Embryonic facial prominence (tissue), 1 donor: ENCODE measurements around the gene C21orf91.
A peak's percentile ranks its signal among the peaks of the same experiment; 100 is the strongest.

Experiments
- DNase-seq: peaks from one replicate; pipeline ENCODE4 v3.0.0-alpha.2; 2016; ENCODE audit errors: extremely low spot score

C21orf91 gene

DNA sequence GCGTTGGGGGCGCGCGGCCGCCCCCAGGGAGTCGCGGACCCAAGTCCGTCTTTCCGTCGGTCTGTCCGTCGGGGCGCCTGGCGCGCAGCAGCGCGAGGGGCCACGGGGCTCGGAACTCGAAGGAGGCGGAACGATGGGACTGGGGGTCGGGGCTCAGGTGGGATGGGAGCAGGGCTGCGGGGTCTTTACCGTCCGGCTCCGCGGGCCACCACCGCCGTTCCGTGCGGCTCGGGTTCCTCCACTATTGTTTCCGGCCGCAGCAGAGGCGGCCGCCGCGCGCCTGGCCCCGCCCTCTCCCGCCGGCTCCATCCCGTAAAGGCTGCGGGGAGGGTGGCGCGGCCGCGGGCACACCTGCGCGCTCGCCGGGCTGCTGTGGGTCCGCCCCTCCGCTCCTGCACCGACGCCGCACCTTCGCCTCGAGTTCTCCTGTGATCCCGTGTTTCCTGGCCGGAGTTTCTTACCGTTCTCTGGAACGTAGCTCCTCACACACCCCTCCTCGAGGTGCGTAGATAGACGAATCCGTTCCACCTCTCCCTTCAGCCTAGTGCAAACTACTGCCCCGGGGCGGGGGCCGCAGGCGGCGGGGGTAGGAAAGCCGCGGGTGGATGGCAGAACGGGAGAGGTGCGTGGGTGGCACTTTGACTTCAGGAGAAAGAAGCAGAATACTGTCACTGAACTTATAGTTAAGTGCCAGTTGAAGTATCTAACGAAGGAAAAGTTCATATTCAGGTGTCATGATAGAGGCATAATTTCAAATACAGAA is at the start of gene C21orf91:
TSS of gene C21orf91 (minus strand) at position 243 of the 763 bp plus-strand sequence. CDS start 1,038 bp downstream, outside the sequence.
- peak; percentile 78 for DNase-seq

DNA sequence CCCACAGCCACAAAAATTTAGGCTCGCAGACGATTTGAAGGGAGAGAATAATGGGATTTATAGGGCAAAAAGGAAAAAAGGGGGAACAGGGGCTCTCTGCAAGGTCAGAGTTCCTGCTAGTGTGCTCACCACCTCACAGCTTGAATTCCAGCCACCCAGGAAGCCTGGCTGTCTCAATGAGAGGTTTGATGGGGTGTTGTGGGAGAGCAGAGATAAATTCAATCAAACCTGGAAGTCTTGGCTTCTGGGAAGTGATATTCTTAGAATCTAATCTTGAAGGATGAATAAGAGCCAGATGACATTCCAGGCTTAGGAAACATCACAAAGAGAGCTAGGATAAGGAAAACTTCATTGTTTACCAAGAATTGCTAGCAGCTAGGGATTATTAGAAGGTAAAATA is 47.4 kb upstream of the C21orf91 start:
- no peak for DNase-seq

DNA sequence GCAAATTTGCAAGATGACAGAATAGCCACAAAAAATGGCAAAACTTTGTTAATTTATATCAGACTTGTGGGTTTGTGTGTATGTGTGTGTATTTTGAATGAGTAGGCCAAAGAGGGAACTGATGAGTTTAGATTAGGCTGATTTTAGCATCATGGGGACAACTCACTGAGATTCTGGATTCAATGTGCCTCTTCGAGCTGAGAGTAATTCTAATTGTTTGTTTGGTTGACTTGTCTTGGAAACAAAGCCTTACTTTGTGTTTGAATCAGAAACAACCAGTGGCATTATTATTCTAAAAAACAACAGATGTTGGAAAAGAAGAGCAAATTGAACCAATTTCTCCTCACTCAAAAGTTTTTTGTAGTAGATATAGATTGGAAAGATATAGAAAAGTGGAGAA is 40.5 kb upstream of the C21orf91 start:
- DNase-seq = no peak

DNA sequence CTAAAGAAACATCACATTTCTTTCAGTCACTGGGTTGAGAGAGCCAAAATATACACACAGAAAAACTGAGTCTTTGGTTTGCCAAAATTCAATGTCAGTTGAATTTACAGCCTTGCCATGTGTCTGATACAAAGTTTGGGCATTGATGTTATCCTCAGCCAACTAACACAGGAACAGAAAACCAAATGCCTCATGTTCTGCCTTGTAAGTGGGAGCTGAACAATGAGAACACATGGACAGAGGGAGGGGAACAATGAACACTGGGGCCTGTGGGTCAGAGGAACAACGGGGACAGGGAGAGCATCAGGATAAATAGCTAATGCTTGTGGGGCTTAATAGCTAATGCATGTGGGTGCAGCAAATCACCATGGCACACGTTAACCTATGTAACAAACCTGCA is 39.6 kb upstream of the C21orf91 start:
- no peak for DNase-seq

DNA sequence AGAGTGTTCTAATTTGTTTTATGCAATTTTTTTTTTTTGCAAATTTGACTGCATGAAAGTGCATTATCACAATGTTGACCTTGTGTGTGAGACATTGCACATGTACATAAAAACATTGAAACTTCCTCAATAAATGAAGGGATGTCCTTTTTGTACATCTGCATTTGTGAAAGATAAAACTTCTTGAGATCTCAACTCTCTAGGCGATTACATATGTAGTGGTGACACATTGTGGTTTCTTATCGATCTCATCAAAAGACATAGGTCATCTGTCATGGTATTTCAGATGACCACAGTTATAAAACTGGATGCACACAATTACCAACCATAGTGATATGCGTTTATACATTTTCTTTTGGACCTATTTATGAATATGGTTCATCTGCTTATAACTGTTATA is 35.6 kb upstream of the C21orf91 start:
- DNase-seq = no peak

DNA sequence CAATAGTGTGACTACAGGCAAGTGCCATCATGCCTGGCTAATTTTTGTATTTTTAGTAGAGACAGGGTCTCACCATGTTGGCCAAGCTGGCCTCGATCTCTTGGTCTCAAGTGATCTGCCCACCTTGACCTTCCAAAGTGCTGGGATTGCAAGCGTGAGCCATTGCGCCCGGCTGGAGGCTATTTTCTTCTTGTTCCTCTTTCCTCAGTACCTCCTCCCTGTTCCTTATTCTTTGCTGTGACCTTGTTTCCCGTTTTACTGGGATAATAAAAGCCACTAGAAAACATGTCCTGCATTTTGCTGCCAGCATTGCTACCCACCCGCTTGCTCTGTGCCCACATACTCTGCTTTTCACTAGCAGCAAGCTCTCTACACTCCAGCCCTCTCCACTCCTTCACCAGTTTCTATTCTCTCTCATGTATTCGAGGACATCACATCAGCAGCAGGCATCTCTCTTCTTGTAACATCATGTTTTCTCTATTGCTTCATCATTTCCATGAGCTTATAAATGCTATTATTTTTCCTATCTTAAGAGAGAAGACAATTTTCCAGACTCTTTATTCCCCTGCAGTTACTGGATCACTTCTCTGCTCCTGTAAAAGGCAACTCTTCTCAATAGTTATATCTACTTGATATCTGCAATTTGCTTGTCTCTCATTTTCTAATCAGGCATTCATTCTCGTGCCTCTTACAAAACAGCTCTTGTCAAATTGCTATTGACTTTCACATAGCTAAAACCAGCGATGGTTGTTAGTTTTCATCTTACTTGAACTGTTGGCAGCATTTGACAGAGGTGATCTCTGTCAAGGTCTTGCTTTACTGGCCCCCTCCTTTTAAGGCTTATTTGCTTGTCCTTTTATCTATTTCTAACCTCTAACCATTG is 34.5 kb upstream of the C21orf91 start:
- DNase-seq = no peak

DNA sequence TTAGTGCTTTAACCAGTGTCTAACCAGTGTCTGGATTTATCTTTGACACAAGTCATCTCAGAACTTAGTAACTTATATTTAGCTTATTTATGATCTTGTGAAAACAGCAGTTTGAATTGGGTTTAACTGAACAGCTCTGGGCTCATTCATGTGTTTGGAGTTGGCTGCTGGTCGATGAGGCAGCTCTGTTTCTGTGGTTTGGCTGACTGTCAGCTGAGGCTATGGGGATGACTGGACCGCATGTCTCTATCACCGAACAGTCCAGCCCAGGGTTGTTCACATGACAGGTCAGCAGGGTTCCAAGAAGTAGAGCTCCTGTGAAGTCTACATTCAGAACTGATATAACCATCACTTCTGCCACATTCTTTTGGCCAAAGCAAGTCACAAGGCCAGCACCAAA is 29.1 kb upstream of the C21orf91 start:
- DNase-seq = no peak

DNA sequence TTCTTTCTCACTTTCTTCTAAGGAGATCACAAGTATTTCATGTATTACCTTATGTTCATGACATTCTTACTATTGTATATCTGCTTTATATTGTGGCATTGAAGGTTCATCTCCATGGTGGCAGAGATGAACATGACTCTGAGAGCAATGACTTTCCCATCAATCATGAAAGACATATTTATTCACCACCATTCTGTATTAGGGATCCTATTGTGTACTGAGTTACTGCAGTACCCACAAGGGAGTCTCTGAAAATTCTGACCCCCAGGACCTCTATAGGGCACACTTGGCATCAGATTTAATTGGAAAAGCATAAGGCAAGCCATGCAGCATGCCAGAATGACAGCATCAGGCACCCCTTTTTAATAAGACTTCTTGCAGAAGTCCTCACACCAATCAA is 21.9 kb upstream of the C21orf91 start:
- no peak for DNase-seq

DNA sequence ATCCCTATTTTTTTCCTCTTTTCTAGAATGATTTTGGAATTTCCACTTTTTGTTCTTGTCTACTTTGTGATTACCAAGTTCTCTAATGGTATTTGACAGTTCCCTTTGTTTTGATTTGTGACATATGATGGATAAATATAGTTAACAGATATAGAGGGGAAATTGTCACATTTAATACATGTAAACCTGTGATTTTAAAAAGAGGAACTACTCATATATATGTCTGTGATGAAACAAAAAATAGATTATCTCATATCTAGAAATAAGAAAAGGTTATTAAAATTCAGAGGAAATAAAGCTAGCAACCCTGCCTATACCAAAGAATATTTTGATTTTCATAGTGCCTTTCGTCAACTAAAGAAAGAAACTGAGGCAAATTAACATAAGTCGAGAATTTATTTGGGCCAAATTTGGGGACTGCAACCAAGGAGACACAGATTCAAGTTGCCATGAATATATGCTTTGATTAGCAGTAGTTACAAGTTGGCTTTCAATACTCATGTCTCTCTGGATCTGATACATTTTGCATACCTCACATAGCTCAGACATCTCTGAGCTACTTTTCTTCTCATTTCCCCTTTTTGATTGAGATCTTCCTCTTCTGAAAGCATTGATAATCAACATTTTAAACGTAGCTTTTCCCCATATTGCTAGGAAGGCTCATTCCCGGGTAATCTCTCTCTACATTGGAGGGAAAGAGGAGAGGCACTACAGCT is 15.6 kb upstream of the C21orf91 start:
- no peak for DNase-seq

DNA sequence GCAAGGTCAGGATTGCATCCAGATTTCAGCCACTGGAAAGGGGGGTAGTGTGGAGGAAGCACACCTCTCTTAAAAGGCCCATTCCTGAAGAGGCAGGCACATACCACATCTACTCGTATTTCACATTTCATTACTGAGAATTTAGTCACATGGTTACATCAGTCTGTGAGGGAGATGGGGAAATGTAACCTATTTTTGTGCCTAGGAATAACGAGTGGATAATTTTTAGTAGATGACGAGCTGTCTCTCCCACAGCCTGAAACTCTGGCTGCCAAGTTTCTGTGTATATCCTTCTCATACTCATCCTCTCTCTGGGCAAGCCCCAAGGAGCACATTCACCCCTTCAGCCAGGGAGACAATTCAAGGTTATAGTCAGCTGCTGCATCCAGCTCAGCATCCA is 10.3 kb upstream of the C21orf91 start:
- DNase-seq = no peak

DNA sequence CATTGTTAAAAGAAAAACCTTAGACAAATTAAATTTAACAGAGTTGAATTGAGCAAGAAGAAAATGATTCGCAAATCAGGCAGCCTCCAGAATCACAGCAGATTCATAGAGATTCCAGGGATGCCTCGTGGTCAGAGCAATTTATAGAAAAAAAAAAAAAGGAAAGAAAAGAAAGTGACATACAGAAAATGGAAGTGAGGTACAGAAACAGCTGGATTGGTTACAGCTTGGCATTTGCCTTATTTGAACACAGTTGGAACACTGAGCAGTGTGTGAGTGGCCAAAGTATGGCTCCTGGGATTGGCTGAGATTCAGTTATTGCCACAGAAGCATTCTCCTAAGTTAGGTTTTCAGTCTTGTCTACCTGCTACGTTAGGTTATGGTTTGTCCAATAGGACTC is 9.1 kb upstream of the C21orf91 start:
- no peak for DNase-seq

DNA sequence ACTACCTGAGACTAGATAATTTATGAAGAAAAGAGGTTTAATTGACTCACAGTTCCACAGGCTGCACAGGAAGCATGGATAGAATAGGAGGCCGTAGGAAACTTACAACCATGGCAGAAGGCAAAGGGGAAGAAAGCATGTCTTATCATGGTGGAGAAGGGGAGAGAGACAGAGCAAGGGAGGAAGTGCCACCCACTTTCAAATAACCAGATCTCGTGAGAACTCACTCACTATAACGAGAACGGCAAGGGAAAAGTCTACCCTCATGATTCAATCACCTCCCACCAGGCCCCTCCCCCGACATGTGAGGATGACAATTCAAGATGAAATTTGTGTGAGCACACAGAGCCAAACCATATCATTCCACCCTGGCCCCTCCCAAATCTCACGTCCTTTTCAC is 4.7 kb upstream of the C21orf91 start:
- no peak for DNase-seq

DNA sequence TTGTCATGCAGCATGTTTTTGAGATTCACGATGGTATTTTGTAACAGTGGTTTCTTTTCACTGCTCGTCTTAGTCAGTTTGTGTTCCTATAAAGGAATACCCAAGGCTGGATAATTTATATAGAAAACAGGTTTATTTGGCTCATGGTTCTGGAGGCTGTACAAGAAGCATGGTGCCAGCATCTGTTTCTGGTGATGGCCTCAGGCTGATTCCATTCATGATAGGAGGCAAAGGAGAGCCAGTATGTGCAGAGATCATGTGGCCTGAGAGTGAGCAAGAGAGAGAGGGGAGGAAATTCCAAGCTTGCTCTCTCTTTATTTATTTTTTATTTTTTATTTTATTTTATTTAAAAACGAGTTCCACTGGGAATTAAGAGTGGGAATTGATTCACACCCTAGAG is 2.0 kb upstream of the C21orf91 start:
- DNase-seq = no peak

DNA sequence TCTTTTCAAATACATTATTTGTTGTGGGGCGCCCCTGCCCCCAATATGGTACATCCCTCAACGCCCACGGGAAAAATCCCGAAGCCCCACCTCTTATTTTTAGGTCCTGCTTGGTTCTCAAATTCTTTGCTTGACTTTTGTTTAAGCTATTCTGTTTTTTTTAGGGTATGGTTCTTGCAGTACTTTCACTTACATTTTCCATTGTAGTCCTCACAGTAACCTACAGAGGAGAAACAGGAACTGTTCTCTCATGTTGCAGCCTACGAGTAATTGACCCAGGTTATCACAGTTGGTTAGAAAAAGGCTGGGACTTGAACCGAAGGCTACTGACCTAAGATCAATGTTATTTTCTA is 697 bp upstream of the C21orf91 start:
- DNase-seq = no peak

DNA sequence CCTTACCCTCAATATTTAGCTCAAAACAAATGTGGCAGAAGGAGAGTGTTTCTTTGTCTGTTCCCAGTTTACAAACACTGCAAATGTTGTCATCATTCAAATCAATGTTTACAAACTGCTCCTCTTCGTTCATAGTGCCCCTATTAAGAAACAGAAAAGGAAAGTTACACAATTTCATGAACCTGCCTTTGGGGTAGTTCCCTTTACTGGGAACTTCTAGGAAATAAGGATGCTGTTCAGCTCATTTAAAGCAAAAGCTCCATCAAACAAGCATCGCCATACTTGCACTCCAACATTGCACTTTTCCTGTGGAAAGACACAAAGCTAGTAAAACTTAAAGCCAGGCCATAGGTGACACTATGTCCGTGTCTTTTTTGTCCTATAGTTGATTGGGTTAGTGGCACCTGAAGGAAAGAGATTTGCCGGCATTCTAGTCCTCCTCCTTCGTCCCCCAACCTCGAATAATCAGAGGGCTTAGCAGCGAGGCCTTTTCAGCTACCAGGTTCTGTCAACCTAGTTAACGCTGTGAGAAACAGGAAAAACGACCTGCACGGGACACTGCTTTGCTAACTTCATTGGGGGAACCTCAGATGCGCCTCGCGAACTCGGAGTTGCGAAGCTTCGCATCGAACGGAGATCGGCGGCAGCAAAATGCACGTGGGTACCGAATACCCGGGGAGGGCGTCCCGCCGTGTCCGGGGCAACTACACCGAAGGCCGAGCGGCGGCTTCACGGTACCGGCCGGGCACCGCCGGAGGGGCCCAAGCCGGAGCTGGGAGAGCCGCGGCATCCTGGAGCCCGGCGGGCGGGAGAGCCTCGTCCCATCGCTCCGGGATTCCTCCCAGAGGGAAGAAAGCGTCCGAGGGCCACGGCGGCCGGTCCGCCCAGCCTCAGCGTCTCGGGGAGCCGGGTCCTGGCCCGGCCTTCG is 706 bp downstream of the C21orf91 start:
- no peak for DNase-seq

DNA sequence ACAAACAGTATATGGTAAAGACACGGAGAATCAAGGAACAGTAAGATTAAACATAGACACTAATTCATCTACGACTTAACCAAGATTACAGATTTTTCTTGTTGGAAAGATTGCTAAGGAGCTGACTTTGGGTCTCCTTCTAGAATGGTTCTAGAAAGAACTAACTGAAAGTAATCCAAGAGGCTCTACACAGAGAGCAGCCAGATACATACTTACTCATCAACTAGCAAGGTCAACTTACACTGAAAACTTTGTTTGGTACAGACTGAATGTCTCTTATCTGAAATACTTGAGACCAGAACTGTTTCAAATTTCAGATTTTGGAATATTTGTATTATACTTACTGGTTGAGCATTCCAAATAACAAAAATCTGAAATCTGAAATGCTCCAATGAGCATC is 5.8 kb downstream of the C21orf91 start:
- no peak for DNase-seq

DNA sequence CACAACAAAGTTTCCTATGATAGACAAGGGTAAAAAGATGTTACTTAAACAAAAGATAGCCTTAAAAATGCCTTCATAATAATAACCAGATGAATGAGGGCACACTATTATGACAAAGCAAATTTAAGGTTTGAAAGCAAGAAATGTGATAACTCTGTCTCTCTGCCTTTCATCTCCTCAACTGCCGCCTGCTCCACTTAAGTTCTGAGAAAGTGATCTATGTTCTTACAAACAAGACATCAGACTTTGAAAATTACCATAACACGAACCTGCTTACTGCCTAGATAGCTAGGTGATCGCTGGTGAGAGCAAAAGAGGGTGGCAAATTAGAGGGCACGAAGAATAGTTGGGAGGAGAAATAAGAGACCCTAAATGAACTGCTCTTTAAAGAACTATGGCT is 13.2 kb downstream of the C21orf91 start:
- no peak for DNase-seq

DNA sequence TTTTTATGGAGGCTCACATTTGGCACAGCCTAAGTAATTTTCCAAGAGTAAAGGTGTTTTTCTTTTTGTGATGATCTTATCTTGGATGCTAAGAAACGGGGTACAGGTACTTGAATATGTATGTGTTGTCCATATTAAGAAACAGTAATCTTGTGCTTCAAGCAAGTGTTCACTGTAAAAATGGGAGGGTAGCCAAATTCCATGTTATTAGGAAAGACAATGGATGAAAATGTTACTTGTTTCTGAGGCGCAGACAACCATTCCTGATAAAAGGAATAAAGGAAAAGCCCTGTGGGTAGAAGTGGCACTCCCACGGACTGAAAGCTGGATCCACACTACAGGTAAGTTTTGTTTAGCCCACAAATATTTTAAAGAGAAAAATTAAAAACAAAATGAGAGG is 15.6 kb downstream of the C21orf91 start:
- DNase-seq = no peak

DNA sequence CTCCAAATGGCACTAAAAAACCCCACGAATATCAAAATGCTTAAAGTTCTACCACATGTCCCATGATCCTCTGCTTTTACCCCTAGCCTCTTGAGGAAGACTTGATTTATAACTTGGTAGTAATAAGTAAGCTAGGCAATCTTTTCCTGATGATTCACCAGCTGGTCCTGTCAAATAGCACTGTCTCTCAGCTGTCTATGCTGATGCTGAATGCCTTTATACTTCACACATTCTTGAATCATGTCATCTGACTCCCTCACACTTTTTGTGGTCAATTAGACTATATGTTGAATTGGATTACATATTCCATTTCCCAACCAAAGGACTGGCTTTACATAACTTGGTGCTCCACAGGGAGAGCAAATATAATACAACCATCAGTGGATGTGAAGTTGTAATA is 16.6 kb downstream of the C21orf91 start:
- DNase-seq = no peak

DNA sequence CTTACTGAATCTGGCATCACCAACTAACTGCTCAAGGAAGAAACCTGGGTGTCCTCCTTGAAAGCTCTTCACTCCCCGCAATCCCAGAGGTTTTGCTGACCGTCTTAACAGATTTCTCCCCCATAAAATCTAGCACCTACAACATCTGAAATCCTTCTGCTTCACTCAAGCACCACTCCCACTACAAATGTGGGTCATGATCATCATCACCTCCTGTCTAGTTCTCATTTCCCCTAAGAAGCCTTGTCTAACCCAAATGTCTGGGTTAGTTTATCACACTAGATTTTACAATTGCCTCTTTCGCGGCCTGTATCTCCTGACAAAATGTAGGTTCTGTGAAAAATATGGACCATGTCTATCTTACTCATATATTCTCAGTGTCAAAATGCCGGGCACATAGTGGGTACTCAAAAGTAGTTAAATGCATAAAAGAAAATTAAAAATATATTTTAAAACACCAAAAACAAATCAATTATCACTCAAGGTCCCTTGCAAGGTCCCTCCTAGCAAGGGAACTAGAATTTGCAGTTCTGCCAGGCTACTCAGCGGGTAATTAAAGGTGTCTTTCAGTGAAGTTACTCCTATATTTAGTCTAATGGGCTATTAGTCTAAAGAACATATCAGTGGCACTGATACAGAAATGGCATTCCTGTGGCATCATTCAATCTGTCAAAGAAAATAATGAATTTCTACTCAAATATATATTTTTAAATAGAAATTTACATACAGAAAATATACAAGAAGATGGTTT is 19.6 kb downstream of the C21orf91 start:
- DNase-seq = no peak

DNA sequence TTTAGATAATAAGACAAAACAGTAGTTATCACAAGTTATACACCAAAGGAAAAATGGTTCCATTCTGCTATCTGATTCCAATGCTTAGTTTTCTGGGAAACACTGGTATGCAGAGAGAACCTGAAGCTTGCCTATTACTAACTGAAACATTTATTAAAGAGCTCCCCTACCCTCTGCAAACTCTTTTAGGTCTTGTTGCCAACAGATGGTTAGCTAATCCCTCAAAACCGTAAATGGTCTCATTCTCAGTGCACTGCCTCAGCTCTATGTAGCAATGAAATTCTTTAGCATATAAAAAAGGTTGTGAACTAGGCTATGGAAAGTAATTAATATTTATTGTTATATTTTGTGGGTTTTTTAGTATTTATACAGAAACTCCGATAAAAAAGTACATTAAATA is 20.4 kb downstream of the C21orf91 start:
- no peak for DNase-seq
